ENCODE measurements around the gene GGCX.
A peak's percentile ranks its signal among the peaks of the same experiment; 100 is the strongest.

GGCX gene

DNA sequence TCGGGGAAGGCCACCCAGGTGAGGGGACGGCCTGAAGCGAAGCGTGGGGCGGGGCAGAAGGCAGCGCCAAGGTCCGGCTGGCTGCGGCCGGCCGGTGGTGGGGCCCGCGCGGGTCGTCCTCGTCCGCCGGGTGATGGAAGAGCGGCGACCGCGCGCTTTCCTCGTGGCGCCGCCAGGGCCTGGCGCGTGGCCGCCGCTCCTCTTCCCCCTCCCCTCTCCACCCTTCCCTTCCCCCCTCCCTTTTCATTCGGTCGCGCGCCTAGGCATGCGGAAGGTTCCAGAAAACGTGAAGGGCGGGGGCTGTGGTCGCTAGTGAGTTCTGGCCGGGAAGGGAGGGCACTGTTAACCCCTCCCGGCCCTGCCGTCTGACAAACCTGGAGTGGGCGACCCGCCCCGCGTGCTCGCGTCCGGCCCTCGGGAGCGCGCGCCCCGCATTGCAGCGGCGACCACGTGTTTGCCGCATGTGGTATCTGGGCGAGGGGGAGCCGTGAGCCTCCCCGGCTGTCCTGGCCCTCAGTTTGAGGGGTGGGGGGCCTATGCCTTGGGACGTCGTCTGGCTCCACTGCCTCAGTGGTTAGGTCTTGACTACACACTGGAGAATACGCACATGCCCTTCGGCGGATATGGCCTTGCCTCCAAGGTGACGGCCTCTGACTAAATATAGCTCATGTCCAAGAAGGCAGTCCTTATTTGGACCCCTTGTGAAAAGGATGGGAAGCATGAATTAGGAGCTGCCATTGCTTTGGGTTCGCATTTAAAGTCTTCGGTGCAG lies 21.7 kb downstream of the GGCX start:
- DNase-seq: no peak

DNA sequence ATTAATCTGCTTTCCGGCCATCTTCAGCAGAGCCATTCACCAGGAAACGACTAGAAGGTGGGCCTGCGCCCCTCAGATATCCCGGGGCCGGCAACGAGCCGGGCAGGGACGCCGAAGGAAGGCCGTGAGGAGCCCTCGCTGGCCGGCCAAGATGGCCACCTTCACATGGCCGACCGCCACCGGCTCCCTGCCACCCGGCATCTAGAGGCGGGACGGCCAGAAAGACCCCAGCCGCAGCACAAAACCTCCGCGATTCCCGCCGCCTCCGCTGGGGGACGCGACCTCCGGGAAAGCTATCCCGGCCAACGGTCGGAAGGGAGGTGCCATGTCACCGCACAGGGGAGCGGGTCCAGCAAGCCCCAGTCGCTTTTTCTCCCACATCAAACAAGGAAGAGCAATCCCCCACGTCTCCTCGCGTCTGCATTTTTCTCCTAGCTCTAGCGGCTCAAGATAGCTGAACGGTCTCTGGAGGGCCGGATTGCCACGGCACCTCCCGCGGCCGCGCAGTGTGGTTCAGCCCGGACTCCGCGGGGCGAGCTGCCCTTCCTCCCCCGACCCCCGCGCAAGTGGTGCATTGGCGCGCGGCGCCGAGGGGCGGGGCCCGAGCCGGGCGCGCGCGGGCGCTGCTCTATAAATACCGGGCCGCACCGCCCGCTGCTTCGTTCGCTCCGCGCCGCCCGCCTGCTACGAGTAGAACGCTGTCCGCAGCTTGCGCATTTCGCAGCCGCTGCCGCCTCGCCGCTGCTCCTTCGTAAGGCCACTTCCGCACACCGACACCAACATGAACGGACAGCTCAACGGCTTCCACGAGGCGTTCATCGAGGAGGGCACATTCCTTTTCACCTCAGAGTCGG lies 22.6 kb downstream of the GGCX start, which contains the start of gene MAT2A:
TSS of gene MAT2A (plus strand) at position 662 of the 854 bp plus-strand sequence. CDS start at position 782, 120 bp downstream.
- peak; percentile 92 for DNase-seq

DNA sequence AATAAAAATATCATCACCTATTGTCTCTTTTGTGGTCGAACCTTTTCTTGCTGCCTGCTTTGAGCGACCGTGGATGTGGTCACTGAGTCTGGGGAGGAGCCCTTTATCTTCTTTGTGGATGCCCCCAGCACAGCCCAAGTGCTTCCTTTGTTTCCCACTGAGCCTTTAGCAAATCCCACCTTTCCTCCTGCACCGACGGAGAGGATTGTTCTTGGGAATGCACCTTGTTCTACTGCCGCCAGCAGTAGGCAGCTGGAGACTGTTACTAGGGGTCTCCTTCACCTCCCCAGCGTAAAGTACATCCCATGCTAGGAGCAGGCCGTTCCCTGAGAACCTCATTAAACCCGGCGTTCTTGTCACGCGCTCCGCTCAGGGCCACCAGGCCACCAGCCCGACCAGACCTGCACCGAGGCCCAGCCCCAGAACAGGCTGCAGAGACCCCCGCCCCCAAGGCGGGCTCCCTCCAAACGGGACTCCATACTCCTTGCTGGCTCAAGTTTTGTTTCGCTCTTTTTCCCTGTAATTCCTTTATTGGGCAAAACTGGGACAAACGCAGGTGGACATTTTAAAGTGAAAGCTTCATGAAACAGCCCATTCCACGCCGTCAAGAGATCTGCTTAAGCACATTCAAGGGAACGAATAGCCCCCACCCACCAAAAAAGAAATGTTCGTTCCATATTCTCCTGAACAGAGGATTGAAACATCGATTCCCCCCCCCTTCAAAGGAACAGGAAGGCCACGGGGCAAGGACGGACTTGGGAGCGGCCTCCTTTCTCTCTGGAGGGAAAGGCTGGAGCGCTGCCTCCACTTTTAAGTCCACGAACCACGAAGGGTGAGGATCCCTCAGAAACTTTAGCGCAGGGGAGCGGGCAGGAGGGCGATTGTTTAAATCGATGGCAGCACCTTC lies 23.4 kb downstream of the GGCX start:
- no peak for DNase-seq

DNA sequence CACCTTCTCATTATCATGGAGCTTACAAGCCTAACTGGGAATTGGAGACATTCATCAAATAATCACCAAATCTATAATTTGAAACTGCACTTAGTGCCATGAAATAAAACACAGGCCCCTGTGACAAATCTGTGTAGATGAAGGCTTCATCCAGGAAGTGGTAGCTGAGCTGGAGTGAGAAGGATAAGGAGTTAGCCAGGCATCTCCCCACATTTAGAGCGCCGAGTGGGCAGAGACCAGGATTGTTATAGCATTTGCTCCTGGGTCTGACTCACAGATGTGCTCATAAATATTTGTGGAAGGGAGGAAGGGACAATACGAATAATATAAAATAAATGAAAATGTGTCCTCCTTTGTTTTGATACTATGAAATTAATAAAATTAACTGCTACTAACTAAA lies 24.8 kb downstream of the GGCX start:
- DNase-seq: peak; percentile 46

DNA sequence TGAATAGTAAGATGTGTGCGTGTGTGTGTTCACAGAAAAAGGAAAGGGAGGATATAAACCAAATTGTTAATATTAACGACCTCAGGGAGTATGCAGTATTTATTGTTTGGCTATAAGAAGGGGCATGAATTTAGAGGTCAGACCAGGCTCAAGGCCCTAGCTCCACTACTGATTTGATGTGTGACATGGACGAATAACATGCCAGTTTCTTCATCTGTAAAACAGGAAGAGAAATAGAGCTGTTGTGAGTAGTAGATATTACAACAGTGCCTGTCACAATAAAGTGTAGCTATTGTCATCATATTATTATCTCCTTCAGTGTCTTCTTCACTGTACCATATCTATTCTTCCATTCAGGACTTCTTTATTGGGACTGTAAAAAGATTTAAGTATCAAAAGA lies 26.4 kb downstream of the GGCX start:
- no peak for DNase-seq

DNA sequence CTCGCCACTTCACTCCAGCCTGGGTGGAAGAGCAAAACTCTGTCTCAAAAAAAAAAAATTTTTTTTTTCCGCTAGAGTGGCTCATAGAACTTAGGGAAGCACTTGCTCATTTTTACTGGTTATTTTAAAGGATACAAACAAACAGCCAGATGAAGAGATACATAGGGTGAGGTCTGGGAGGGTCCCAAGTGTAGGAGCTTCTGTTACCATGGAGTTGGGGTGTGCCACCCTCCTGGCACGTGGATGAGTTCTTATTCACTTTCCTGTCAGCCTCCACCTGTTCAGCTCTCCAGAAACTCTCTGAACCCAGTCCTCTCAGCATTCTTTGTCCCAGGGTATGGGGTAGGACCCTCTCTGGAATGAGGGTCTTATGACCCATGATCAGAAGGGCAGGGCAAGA lies 27.2 kb downstream of the GGCX start:
- DNase-seq: no peak

DNA sequence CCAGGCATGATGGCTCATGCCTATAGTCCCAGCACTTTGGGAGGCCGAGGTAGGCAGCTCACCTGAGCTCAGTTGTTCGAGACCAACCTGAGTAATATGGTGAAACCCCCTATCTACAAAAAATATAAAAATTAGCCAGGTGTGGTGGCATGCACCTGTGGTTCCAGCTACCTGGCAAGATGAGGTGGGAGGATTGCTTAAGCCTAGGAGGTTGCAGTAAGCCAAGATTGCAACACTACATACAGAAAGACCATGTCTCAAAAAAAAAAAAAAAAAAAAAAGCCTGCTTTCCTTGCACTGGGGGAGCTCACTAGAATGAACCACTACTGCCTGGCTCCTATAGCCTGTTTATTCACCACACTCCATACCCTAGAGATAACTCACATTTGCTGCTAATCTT lies 29.7 kb downstream of the GGCX start:
- no peak for DNase-seq

DNA sequence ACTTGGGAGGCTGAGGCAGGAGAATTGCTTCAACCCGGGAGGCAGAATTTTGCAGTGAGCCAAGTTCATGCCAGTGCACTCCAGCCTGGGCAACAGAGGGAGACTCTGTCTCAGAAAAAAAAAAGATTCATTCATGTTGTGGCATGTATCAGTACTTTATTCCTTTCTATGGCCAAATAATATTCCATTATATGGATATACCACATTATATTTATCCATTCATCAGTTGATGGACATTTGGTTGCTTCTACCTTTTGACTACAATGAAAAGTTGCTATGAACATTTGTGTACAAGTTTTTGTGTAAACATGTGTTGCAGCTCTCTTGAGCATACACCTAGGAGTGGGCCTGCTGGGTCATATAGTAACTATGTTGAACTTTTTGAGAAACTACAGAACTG lies 31.5 kb downstream of the GGCX start:
- DNase-seq: no peak

DNA sequence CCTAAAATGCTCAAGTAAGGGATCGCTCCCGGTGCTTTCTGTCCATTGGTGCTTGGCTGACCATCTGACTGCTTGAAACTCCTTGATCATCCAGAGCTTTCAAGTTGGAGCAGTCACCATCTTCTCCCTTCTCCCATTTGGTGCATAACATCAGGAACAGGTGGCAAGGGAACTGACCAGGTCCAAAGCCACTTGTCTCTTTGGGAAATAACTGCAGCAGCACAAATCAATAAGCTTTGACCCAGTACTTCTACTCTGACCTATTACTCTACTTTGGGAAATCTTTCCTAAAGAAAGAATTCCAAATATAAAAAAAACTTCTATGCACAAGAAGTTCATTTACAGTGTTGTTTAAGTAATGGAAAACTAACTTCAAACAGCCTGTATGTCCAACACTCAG lies 32.9 kb downstream of the GGCX start:
- DNase-seq: no peak

DNA sequence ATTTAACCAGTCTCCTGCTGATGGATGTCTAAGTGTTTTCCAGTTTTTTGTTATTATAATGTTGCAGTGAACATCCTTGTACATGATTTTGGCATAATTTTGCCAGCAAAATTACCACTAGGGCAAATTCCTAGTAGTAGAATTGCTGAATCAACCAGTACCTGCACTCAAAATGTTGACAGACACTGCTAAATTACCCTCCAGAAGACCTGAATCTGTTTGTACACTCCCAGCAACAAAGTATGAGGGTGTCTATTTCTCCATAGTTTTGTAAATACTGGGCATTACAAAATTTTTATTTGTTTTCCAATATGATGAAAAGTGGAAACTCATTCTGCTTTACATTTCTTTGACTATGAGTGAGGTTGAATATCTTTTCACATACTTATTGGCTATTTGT lies 33.5 kb downstream of the GGCX start:
- DNase-seq: no peak

DNA sequence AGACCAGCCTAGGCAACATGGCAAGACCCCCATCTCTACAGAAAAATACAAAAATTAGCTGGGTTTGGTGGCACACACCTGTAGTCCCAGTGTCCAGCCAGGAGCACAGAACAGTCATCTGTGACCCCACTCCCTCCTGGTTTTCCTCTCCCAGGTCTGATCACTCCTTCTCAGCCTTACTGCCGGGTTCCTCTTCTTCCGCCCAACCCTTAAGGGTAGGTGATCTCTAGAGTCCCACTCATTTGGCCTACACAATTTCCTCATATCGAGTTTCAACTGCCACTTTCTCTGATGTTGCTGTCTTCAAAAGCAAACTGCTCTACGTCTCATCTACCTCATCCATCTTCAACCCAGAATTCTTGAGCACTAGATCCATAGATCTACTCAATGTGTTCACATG lies 35.7 kb downstream of the GGCX start:
- no peak for DNase-seq

DNA sequence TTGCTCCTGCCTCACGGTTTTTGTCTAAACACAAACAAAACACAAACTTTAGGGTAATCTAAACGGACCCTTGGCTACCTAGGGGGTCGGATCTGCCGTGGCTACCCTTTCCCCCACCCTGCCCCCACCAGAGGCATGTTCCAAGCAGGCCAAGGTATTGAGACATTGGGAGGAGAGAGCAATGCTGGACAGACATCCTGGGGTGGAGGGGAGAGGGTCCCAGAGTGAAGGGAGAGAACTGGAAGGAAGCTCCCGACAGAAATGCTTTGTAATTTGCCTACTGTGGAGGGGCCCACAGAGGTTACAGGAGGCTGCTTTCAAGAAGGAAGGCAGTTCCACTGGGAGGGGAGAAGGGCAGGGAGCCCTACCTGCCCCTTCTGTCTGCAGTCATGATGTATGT lies 36.3 kb downstream of the GGCX start:
- no peak for DNase-seq

DNA sequence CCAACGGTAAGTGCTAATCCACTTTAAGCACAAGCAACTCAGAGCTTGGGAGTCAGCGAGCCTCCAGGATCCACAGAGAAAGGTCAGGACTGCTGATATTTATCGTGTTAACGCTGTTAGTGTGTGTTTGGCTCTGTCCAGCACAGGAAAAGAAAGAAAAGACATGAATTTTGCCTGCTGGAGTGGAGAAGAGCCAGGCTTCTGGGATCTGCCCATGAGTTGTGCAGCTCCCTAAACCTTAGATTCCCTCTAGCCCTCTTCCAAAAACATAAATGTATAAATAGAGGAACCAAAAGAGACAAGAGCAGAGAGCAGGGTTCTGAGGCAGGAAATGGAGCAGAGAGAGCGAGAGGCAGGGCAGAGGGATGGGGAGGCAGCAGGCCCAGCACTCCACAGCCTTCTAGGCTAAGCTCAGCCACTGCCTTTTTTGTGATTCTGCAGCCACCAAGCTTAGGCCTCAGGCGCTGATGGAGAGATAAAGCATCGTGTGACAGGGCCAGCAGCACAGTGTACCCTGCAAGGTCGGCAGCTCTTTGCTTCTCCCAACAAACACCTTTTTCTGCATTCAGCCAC lies 36.9 kb downstream of the GGCX start:
- DNase-seq: no peak

DNA sequence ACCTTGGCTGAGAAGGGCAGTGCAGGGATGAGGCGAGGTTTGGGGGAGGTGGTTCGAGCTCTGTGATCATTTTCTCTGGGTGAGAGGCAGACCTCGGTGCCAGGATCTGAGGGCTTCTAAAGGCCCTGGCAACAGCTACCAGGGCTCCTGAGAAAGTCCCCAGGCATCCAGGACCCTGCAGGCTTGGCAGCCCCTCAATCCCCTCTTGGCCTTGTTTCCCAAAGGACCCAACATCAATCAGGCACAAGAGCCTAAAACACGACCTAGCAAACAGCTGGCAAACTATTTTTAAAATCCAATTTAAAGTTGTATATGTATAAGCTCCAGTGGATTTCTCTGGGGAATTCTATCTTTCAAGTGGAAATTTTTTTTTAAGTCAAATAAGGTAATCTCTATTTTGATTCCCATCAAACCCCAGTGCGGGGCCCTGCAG lies 37.4 kb downstream of the GGCX start:
- DNase-seq: no peak

DNA sequence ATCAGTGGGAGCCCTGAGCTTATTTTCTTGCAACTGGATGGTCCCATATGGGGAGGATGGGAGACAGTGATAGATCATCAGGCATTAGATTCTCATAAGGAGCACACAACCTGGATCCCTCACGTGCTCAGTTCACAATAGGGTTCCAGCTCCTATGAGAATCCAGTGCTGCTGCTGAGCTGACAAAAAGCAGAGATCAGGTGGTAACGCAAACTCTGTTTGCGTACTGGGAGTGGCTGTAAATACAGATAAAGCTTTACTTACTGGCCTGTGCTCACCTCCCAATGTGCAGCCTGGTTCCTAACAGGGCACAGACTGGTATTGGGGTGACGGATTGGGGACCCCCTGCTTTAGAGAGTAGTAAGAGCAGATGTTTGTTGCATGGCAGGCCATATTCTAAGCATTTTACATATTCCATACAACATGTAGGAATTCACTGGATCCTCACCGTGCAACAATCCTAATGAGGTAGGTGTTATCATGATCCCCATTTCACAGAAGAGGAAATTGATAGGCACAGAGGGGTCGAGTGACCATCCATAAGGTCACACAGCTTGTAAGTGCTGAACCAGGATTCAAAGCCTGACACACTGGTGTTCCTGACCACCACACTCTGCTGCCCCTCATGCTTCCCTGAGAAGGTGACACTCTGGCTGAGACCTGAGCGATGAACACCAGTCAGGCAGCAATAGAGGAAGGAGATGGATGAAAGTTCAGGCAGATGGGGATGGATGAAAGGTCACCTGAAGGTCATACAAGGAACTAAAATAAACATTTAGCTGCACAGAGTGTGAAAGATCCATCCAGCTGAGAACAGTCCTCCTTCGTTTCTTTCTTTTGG lies 38.0 kb downstream of the GGCX start:
- DNase-seq: no peak

DNA sequence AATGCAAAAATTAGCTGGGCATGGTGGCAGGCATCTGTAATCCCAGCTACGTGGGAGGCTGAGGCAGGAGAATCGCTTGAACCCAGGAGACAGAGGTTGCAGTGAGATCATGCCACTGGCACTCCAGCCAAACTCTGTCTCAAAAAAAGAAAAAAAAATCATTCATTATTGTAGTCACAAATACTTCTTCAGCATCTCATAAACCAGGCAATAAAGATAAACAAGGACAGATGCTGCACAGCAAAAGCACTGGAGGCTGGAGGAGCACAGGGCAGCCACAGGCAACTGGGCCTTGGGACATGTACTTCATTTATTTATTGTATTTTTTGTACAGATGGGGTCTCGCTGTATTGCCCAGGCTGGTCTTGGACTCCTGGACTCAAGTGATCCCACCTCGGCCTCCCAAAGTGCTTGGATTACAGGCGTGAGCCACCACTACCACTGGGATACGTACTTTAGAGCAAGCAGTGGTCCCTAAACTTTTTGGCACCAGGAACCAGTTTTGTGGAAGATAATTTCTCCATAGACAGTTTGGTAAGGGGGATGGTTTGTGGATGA lies 39.1 kb downstream of the GGCX start:
- DNase-seq: no peak

DNA sequence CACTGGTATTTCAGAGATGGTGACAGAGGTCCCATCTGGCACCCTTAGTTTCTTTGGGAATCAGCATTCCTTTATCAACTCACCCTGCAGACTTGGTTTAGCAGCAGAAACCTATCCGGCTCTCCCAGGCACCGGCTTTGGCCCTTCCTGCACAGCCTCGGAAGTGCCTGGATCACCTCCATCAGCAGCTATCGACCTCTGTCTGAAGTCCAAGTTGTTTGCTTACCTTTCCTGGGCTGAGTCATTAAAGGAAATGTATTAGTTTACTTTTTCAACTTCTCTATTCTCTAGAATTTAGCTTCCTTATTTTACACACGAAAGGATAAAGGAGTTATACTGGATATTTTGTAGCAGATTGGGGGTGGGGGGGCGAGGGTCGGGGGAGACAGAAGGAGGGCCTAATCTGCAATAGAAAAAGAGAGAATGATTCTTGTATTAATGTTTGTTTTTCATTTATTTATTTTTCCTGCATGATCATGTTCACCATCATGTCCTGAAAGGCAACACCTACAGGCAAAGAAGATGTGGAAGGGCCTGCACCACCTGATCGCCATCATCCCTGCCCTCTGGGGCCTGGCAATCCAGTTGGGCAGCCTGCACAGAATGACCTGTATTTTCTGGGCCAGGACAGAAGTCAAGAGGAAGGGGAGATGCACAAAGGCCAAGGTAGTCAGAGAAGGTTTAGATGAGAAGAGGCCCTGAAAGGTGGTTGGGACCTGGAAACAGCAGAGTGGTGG lies 44.5 kb downstream of the GGCX start:
- DNase-seq: no peak

DNA sequence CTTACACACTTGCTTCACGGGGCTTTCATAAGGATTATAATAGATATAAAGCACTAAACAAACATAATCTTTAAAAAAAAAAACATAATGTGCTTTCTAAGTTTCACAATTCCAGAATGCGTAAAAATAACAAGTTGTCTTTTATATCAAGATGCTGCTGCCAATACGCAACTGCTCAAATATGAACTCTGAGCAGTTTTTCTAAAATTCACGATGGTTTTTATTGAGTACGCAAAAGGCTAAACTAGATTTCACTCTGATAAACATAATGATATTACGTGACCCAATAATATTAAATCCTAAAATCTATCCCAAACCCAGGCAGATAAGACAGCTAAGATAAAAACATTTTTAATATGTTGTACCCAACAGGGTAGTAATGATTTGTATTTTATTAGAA lies 47.0 kb downstream of the GGCX start:
- DNase-seq: no peak

DNA sequence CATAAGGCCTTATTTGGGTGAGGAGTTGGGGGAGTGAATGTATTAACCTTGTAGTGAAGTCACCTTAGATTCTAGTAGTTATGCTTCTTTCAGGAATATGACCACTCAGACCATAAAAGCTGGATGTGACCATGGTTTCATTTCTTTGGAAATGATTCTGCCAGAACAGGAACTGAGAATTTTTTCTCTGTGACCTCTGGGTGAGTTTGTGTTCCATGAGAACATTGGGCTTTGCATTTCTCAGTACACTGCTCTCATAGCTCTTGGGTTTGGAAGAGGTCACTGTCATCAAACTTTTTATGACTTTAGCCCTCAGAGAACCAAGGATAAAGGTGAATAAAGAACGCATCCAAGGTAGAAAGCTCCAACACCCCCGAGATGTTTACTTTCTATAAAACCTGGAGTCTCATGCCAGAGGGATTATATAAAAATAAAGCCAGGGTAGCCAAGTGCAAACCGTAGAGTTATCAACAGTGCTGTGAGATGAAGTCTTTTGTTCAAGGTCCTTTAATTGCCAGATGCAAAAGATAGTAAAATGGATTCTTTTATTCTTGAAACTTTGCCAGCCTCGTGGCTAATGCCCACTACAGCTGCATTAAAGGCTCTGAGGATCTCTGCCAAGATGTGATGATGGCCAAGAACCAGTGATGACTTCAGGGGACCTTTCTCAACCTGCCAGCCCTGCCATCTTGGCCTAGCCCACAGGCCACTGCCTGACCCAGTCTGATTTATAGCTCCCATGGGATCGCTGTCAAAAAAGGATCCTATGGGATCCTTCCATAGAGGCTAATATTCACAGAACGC lies 50.1 kb downstream of the GGCX start:
- peak; percentile 2 for DNase-seq

DNA sequence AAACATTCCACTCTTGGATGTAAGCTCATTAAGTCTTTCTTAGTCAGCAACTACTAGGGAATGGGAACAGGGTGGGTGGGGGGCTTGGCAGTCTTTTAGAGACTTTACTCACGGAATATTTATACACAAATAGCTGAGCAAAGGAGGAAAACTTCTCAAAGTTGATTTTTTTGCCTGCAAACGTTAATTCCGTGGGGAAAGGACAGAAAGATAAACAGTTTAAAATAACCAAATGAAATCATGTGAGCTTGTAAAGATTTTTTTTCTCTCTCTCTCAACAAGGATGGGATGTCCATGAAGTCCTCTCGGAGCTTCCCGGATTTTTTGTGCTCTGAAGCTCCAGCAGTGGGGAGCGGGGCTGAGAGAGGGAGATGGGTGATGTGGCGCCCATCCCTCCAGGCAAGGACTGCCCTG lies 54.5 kb downstream of the GGCX start:
- no peak for DNase-seq
